B cell (primary cell): ENCODE measurements around the gene PRKCA.

Source experiments
- CTCF ChIP-seq: fragments of 200-600 bp; IDR thresholded peaks from one replicate; pipeline ENCODE4 v1.8.0; 2022; ENCODE audit warnings: antibody characterized with exemption, mild to moderate bottlenecking
- EZH2 ChIP-seq: IDR thresholded peaks from 2 replicates; pipeline ENCODE4 v1.6.1; 2012; ENCODE audit warnings: borderline replicate concordance, low read depth, mild to moderate bottlenecking, moderate library complexity, low read length; ENCODE audit not compliant: insufficient read depth, poor library complexity, severe bottlenecking

- TF ChIP-seq CTCF (no peak), EZH2 (no peak)
These were observed 191.8 kb downstream of the PRKCA start for GRCh38 chr17:66494023-66494803.
